HepG2 (cell line): ENCODE results near the gene KRT40. TPM values are rescaled to one million over a fixed set of nuclear protein-coding genes. Genes with fewer than 3 reads are reported as not detected.

ENCODE experiments used
- ATRX ChIP-seq: sonication (generic); formaldehyde crosslinking; IDR thresholded peaks from 2 replicates; pipeline ENCODE4 v1.4.0; 2020; ENCODE audit warnings: missing genetic modification reagents, borderline replicate concordance
- BRF2 ChIP-seq: sonication (generic); formaldehyde crosslinking; IDR thresholded peaks from 2 replicates; pipeline ENCODE4 v1.8.1; 2022; ENCODE audit warnings: mild to moderate bottlenecking, missing genetic modification reagents
- HHEX ChIP-seq: IDR thresholded peaks from 2 replicates; pipeline ENCODE4 v1.6.1; 2016; ENCODE audit warnings: control low read depth
- HINFP ChIP-seq: sonication (generic); formaldehyde crosslinking; IDR thresholded peaks from 2 replicates; pipeline ENCODE4 v1.4.0; 2020; ENCODE audit warnings: low read depth, mild to moderate bottlenecking, missing genetic modification reagents
- HIVEP1 ChIP-seq: sonication (generic); formaldehyde crosslinking; IDR thresholded peaks from 2 replicates; pipeline ENCODE4 v1.4.0; 2020; ENCODE audit warnings: mild to moderate bottlenecking, missing genetic modification reagents
- MYC ChIP-seq: sonication (generic); formaldehyde crosslinking; IDR thresholded peaks from 2 replicates; pipeline ENCODE4 v1.9.0; 2021; ENCODE audit warnings: missing genetic modification reagents, borderline replicate concordance
- RFXAP ChIP-seq: sonication (generic); formaldehyde crosslinking; IDR thresholded peaks from 2 replicates; pipeline ENCODE4 v1.4.0; 2020; ENCODE audit warnings: missing genetic modification reagents, borderline replicate concordance
- SAP130 ChIP-seq: IDR thresholded peaks from 2 replicates; pipeline ENCODE4 v1.6.1; 2016; ENCODE audit warnings: low read depth
- SCMH1 ChIP-seq: sonication (generic); formaldehyde crosslinking; IDR thresholded peaks from 2 replicates; pipeline ENCODE4 v1.9.0; 2021; ENCODE audit warnings: missing genetic modification reagents, mild to moderate bottlenecking, borderline replicate concordance
- TRAFD1 ChIP-seq: sonication (generic); formaldehyde crosslinking; IDR thresholded peaks from 2 replicates; pipeline ENCODE4 v1.5.1; 2020; ENCODE audit warnings: missing genetic modification reagents, mild to moderate bottlenecking, borderline replicate concordance
- ZBTB40 ChIP-seq, 2 experiments: fragments of 450-650 bp in 1 of 2; sonication (generic) in 1 of 2; formaldehyde crosslinking in 1 of 2; IDR thresholded peaks; 2 replicates each; pipeline versions ENCODE4 v1.6.1 to v1.8.0; 2016 to 2022; ENCODE audit warnings: antibody characterized with exemption in 1 of 2, mild to moderate bottlenecking in 1 of 2, missing genetic modification reagents in 1 of 2
- ZNF274 ChIP-seq: sonication (generic); formaldehyde crosslinking; IDR thresholded peaks from 2 replicates; pipeline ENCODE4 v1.5.1; 2020; ENCODE audit warnings: mild to moderate bottlenecking, missing genetic modification reagents
- ZNF580 ChIP-seq: IDR thresholded peaks from 2 replicates; pipeline ENCODE4 v1.6.1; 2016; ENCODE audit warnings: low read depth, borderline replicate concordance
- ZNF781 ChIP-seq: sonication (generic); formaldehyde crosslinking; IDR thresholded peaks from 2 replicates; pipeline ENCODE4 v1.5.1; 2020; ENCODE audit warnings: borderline replicate concordance, mild to moderate bottlenecking, missing genetic modification reagents; ENCODE audit errors: not compliant biosample characterization
- polyA plus RNA-seq, 8 experiments: library from polyadenylated mRNA; depleted of rRNA in 3 of 8; stranded (reverse) in 7 of 8; unstranded in 1 of 8; fragments of >200 nt; fragmentation: Illumina TruSeq in 4 of 8; extraction: Trizol in 4 of 8; gene quantifications; 2 replicates each; pipeline versions ENCODE4 v1.2.1 to v1.2.3, GENCODE V29; 2011 to 2016; ENCODE audit warnings: low read depth in 4 of 8, missing spikeins in 1 of 8, mixed read lengths in 1 of 8; ENCODE audit not compliant: insufficient read depth in 1 of 8
- total RNA-seq, 5 experiments: library from RNA; depleted of rRNA; stranded (reverse); fragments of >200 nt; fragmentation: Illumina TruSeq; extraction: Trizol; gene quantifications; 2 replicates each; pipeline ENCODE4 v1.2.3, GENCODE V29; 2016; ENCODE audit warnings: low read depth in 1 of 5

The KRT40 gene
- total and polyA plus RNA-seq, 2 of the 13 experiments (the other 11 are each of a cell fraction or from before 2014, with no cell fraction given) = not detected

GRCh38 chr17:40956401-40957254 lies 27.5 kb downstream of the KRT40 start (continued):
- TF ChIP-seq TRAFD1 (CRISPR knock-in tag) (no peak), ZNF580 (peak; percentile 79; the same call in 1 of the 2 replicates), ZBTB40 (IDR thresholded peaks at IDR 0.05) (no peak), ZBTB40 (CRISPR knock-in tag; IDR thresholded peaks at IDR 0.05) (peak; percentile 53; the same call in 1 of the 2 replicates), SCMH1 (no peak), ZNF274 (CRISPR knock-in tag) (no peak), BRF2 (no peak), MYC (CRISPR knock-in tag) (no peak), ZNF781 (CRISPR knock-in tag) (peak; percentile 81), ATRX (CRISPR knock-in tag) (no peak), HINFP (CRISPR knock-in tag) (peak; percentile 75; the same call in 1 of the 2 replicates), HIVEP1 (no peak), RFXAP (CRISPR knock-in tag) (peak; percentile 85), SAP130 (CRISPR knock-in tag) (peak; percentile 96), HHEX (CRISPR knock-in tag) (peak; percentile 94)
